COLO668 (cell line): ENCODE measurements around the gene POLR2F.

ENCODE experiments used
- DNase-seq: peaks from one replicate; lab custom pipeline; 2025; ENCODE audit not compliant: unreplicated experiment; lab: John Stamatoyannopoulos, UW

The POLR2F gene

DNA sequence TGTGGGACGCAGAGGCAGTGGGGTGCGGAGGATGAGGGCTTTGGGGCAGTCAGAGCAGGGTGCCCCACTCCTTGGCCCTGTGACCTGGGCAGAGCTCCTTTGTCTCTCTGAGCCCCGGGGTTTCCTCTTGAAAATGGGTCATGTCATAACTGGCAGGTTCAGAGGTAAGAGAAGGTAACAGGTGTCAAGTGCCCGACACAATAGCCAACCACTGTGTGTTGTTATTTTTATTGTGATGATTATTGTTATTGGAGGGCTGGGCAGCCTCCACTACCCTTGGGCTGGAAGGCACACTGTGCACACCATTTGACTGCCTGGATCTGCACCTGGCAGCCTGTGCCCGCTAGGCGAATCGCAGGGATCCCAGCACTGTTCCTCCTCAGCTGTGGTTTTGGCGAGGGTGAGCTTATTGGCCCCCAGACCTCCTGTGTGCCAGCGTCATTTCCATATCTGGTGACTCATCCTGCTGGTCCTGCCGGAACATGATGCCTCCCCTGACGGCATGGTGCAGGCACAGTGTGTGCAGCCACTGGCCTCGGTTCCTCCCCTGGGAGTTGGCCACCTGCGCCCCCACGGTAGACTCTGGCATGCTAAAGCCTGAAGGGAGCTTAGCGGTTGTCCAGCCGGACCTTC, 46.3 kb downstream of the POLR2F start:
- peak; percentile 83 for DNase-seq

DNA sequence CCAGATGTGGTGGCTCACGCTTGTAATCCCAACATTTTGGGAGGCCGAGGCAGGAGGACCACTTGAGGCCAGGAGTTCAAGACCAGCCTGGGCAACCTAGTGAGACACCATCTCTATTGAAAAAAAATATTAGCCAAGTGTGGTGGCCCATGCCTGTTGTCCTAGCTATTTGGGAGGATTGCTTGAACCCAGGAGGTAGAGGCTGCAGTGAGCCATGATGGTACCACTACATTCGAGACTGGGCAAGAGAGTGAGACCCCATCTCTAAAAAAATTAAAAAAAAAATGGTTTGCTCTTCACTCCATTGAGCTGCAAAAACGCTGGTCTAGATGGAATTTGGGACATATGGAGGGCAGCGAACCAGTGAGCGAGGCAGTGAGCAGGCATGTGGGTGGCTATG, 52.4 kb downstream of the POLR2F start:
- DNase-seq: no peak

GRCh38 chr22:38006906-38007305, 53.4 kb downstream of the POLR2F start:
- no peak for DNase-seq

GRCh38 chr22:38007330-38007902, 53.9 kb downstream of the POLR2F start:
- DNase-seq: no peak

DNA sequence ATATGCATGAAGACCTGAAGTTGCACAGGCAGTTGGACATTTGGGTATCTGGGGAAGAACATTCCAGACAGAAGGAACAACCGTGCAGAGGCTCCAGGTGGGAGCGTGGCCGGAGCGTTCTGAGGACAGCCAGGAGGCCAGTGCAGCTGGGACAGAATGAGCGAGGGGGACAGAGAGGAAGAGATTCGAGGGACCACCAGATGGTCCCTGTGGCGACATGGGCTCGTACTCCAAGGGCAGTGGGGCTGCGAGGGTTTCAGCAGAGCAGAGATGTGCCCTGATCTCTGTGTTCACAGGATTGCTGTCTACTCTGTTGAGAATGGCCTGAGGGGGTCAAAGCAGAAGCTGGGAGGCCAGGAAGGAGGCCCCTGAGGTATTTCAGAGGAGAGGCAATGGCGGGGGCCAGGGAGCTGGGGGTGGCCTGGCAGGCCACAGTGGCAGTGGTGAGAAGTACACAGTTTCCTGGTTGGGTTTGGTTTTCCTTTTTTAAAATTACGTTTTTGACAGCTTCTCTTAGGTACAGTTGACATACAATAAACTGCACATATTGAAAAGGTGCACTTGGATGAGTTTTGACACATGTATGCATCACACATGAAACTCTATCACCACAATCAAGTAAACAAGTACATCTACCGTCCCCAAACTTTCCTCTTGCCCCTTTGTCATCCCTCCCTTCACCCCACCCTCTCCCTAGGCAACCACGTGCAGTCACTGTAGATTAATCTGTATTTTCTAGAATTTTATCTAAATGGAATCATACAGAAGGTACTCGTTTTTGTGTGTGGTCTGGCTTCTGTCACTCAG, 55.7 kb downstream of the POLR2F start:
- no peak for DNase-seq

DNA sequence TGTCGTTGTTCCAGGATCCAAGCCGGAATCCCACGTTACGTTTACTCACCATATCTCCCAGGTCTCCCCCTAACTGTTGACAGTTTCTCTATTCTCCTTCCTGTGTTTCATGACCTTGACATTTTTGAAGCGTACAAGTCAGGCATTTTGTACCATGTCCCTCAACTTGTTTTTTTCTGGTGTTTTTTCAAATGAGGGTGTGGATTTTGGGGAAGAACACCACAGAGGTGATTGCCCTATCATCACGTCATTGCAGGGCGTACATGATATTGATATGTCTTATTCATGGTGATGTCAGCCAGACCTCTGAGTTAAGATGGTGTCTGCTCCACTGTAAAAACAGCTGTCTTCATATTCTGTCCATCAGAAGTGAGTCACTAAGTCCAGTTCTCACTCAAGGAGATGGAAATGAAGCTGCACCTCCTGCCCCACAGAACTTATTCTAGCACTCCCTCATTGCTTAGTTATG, 59.1 kb downstream of the POLR2F start:
- no peak for DNase-seq

- no peak for DNase-seq
These were observed 60.6 kb downstream of the POLR2F start for GRCh38 chr22:38014083-38014482.

DNA sequence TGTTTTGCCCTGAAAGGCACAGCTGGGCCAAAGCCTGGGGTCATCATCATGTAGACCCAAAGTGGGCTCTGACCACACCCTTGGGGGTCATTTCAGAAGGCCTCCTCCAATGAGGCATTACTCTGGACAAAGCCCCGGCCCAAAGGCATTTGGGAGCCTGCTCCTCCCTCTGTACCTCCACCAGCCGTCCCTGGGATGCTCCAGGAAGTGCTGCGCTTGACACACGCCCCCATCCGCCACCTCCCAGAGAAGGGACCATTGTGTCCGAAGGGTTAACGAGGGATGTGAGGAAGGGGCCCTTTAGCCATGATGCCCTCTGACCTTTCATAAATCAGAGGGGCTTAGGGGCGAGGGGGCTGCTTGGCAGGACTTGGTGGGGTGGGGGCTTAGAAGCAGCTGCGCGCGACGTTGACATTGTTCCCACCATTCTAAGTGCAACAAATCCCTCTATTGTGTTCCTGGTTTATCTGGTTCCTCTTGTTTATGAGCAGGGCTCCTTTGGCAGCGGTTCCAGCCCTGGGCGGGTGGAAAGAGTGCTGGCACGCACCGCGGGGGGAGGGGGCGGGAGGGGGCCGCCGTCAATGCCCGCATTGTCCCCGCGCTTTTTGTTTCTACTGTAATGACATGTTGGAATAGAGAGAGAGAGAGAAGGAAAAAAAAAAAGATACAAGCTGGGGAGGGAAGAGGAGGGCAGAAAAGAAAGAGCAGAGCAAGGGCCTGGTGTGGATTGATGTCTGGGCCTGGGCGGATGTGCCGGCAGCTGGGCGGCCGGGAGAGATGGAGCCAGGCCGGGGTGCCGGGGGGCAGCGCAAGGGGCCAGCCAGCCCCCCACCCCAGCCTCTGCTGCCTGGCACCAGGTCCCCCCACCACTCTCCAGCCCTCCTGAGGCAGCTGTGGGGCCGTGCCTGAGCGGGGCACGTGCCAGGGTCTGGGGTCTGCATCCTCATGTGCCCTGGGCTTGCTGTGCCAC, 63.0 kb downstream of the POLR2F start:
- DNase-seq: no peak

DNA sequence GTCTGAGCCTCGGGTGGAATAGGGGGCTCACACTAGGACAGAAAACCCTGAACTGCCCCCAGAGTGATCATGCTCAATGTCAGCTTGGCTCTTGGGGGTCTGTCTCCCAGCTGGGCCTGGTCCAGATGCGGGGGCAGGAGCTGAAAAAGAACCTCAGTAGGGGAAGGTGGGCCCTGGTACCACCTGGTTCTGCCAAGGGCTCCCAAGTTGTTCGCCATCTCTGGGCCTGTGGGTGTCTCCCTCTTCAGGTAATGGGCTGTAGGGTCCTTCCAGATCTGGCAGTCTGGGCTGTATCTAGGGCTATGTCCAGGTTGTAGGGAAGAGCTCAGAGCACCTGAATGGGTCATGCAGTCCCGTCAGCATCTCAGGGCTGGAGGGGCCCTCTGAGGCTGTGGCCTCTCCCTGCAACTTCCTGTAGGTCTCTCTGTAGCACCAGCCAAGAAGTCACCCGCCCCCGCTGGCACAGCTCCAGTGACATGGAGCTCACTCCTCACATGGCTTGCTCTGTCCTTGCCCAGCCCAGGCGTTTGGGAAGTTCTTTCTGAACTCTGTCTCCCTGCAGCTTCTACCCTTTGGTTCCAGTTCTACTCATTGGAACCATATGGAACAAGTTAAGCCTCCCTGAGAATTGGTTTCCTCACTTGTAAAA, 63.9 kb downstream of the POLR2F start:
- DNase-seq: no peak

DNA sequence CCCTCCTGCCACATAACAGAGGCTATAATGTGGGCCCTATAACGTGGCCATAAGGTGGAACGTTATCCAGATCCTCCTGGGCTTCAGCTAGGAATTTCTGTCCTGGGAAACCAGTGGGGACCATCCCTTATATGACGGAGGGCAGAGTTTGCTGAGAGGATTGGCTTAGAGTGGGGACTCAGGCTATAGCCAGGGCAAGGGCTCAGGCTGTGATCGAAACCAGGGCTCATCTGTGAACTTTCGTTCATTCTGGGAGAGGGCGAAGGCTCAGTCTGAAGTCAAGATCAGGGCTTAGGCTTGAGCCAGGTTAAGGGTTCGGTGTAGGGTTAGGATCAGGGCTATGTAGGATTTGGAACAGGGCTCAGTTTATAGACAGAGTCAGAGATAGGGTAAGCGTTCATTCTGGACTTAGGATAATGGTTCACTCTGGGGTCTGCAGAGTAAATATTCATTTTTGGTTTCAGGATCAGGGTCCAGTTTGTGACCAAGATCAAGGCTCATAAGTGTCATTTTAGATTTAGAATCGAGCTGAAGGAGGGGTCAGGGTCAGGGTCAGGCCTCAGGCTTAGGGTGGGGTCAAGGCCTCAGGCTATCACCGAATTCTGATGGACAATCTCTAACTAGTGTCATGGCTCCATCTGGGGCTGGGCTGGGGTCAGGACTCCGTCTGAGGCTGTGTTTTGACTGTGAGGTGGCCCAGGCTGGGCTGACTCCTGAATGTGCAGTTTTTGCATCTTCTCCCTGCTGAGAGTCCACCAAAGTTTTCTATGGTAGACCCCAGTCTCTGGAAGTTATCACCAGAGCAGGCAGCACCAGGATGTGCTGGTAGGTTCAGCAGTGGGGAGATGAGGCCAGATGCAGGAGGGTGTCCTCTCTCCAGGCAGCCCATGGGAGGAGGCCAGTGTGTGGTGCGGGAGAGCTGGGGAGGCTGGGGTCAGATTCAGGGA, 64.7 kb downstream of the POLR2F start:
- DNase-seq: no peak
